ENCODE data around the gene LRRTM2. TPM values are rescaled to one million over a fixed set of nuclear protein-coding genes. Genes with fewer than 3 reads are reported as not detected.
A peak's percentile ranks its signal among the peaks of the same experiment; 100 is the strongest.

LRRTM2 gene
- total and polyA plus RNA-seq, 4 donors, result 0.04 to 1.9 (median 0.12) TPM

- TF ChIP-seq CTCF (IDR thresholded peaks at IDR 0.05; ENCODE audit: control extremely low read depth, extremely low read depth), result peak; percentile 12
- peak in 1 of 3 donors; percentile 13 for DNase-seq
- Histone ChIP-seq H3K4me3 (no peak overlapping the region), H3K9me3 (ENCODE audit: control insufficient read depth in 4 of 4, insufficient read depth in 3 of 4, low read length in 3 of 4) (no peaks in the 10 kb centered on the region), H3K9ac (ENCODE audit: insufficient read depth in 1 of 2, low read length in 2 of 2) (no peak overlapping the region), H3K27ac (ENCODE audit: low read depth in 1 of 2, low read length in 1 of 2) (no peak overlapping the region), H3K36me3 (ENCODE audit: control insufficient read depth in 4 of 4, insufficient read depth in 4 of 4, low read length in 4 of 4) (peaks cover 5 to 22% (median 11%) of the 10 kb centered on the region in 4 donors), H3K4me1 (ENCODE audit: control insufficient read depth in 5 of 5, insufficient read depth in 5 of 5, low read length in 5 of 5) (peaks cover 0 to 3% (median under 1%) of the 10 kb centered on the region in 5 donors), H3K27me3 (ENCODE audit: control insufficient read depth in 3 of 3, insufficient read depth in 3 of 3, low read length in 2 of 3) (no peaks in the 10 kb centered on the region)
- ATAC-seq (ENCODE audit: insufficient read depth, low FRiP score), result no peak
- 58 to 63% methylated on average over 5 of the region's 5 CpGs for WGBS, 2 donors
These were observed 49.9 kb downstream of the LRRTM2 start for GRCh38 chr5:138824924-138825863.

- no peaks in the 10 kb centered on the region for H3K27me3 ChIP-seq (ENCODE audit: control insufficient read depth in 3 of 3, insufficient read depth in 3 of 3, low read length in 2 of 3)
- TF ChIP-seq CTCF (IDR thresholded peaks at IDR 0.05; ENCODE audit: control extremely low read depth, extremely low read depth), result no peak
- no peak overlapping the region for H3K27ac ChIP-seq (ENCODE audit: low read depth in 1 of 2, low read length in 1 of 2)
- no peak overlapping the region for H3K4me3 ChIP-seq
- H3K36me3 ChIP-seq (ENCODE audit: control insufficient read depth in 4 of 4, insufficient read depth in 4 of 4, low read length in 4 of 4), result peaks cover 5 to 24% (median 14%) of the 10 kb centered on the region in 4 donors
- 81 to 92% methylated on average over 7 of the region's 7 CpGs for WGBS, 2 donors
- peaks cover 0 to 6% (median 3%) of the 10 kb centered on the region in 5 donors for H3K4me1 ChIP-seq (ENCODE audit: control insufficient read depth in 5 of 5, insufficient read depth in 5 of 5, low read length in 5 of 5)
- H3K9me3 ChIP-seq (ENCODE audit: control insufficient read depth in 4 of 4, insufficient read depth in 3 of 4, low read length in 3 of 4), result no peaks in the 10 kb centered on the region
- ATAC-seq (ENCODE audit: insufficient read depth, low FRiP score), result no peak
- no peak for DNase-seq
- H3K9ac ChIP-seq (ENCODE audit: insufficient read depth in 1 of 2, low read length in 2 of 2), result no peak overlapping the region
These were observed 50.6 kb downstream of the LRRTM2 start for GRCh38 chr5:138824516-138824915.

GRCh38 chr5:138820695-138821094 lies 54.4 kb downstream of the LRRTM2 start:
- H3K9me3 ChIP-seq (ENCODE audit: control insufficient read depth in 4 of 4, insufficient read depth in 3 of 4, low read length in 3 of 4), result no peaks in the 10 kb centered on the region
- no peak overlapping the region for H3K27ac ChIP-seq (ENCODE audit: low read depth in 1 of 2, low read length in 1 of 2)
- no peak overlapping the region for H3K4me3 ChIP-seq
- H3K4me1 ChIP-seq (ENCODE audit: control insufficient read depth in 5 of 5, insufficient read depth in 5 of 5, low read length in 5 of 5), result peaks cover 0 to 11% (median 0%) of the 10 kb centered on the region in 5 donors
- no peak for TF ChIP-seq CTCF (IDR thresholded peaks at IDR 0.05; ENCODE audit: control extremely low read depth, extremely low read depth)
- WGBS, 2 donors, result 86 to 93% methylated on average over 3 of the region's 3 CpGs
- no peaks in the 10 kb centered on the region for H3K27me3 ChIP-seq (ENCODE audit: control insufficient read depth in 3 of 3, insufficient read depth in 3 of 3, low read length in 2 of 3)
- ATAC-seq (ENCODE audit: insufficient read depth, low FRiP score), result no peak
- H3K9ac ChIP-seq (ENCODE audit: insufficient read depth in 1 of 2, low read length in 2 of 2), result no peak overlapping the region
- H3K36me3 ChIP-seq (ENCODE audit: control insufficient read depth in 4 of 4, insufficient read depth in 4 of 4, low read length in 4 of 4), result peaks cover 4 to 12% (median 8%) of the 10 kb centered on the region in 4 donors
- DNase-seq, result no peak
